Stomach (tissue), 9 donors: Measurements from ENCODE around the gene ABHD17C. TPM values are rescaled to one million over a fixed set of nuclear protein-coding genes. Genes with fewer than 3 reads are reported as not detected.

ENCODE experiments used
- DNase-seq, 2 donors: peaks; one replicate each; pipeline versions ENCODE4 v3.0.0 to v3.0.0-alpha.2; 2013 to 2019
- H3K27ac ChIP-seq, 5 donors: fragments of 200-600 bp in 4 of 5; sonication (generic) in 4 of 5; one replicate each; pipeline ENCODE4 v1.5.1; 2013 to 2019; ENCODE audit warnings: mild to moderate bottlenecking in 1 of 5, moderate library complexity in 1 of 5
- H3K27me3 ChIP-seq, 3 donors: fragments of 200-600 bp; sonication (generic); one replicate each; pipeline ENCODE4 v1.5.1; 2017 to 2019; ENCODE audit warnings: mixed run types in 1 of 3
- H3K36me3 ChIP-seq, 4 donors: fragments of 200-600 bp; sonication (generic); 1 replicate in 3 of 4; 2 replicates in 1 of 4; pipeline ENCODE4 v1.5.1; 2016 to 2019
- H3K4me1 ChIP-seq, 4 donors: fragments of 200-600 bp; sonication (generic); one replicate each; pipeline ENCODE4 v1.5.1; 2016 to 2019
- H3K4me3 ChIP-seq, 4 donors: fragments of 200-600 bp; sonication (generic) in 3 of 4; one replicate each; pipeline ENCODE4 v1.5.1; 2016 to 2019; ENCODE audit warnings: mild to moderate bottlenecking in 1 of 4
- H3K9me3 ChIP-seq, 4 donors: fragments of 200-600 bp; sonication (generic); one replicate each; pipeline ENCODE4 v1.5.1; 2016 to 2019
- CTCF ChIP-seq, 7 experiments: fragments of 450-650 bp in 4 of 7; fragments of 200-600 bp in 3 of 7; sonication (generic) in 3 of 7; IDR thresholded peaks; one replicate each; pipeline ENCODE4 v1.5.1; 2016 to 2019; ENCODE audit warnings: antibody characterized with exemption in 7 of 7, control low read depth in 2 of 7, mild to moderate bottlenecking in 1 of 7
- EP300 ChIP-seq: sonication (generic); formaldehyde crosslinking; IDR thresholded peaks from one replicate; pipeline ENCODE4 v1.6.1; 2017; ENCODE audit warnings: antibody characterized with exemption
- POLR2A ChIP-seq, 4 donors: fragments of 450-650 bp; IDR thresholded peaks; one replicate each; pipeline ENCODE4 v1.6.1; 2016; ENCODE audit warnings: antibody characterized with exemption in 4 of 4, control low read depth in 2 of 4, mild to moderate bottlenecking in 1 of 4, moderate library complexity in 1 of 4
- POLR2AphosphoS5 ChIP-seq, 3 donors: sonication (generic); formaldehyde crosslinking; IDR thresholded peaks; one replicate each; pipeline ENCODE4 v1.6.1; 2016; ENCODE audit warnings: antibody characterized with exemption in 3 of 3
- WGBS, 5 donors: extraction: QIAGEN DNeasy Blood & Tissue Kit in 3 of 5; methylation state at CpG; one replicate each; pipeline versions ENCODE4 v1.1.5 to v1.1.7; 2013 to 2018; 5-methylcytosine and 5-hydroxymethylcytosine counted together
- intact Hi-C: fragments of 100-400 bp; cut with DNase I; formaldehyde crosslinking; loops from one replicate; pipeline ENCODE4 v1.15.1; 2023; ENCODE audit warnings: low total_unique reads
- polyA plus RNA-seq, 3 donors: library from polyadenylated mRNA; stranded (reverse); fragments of 200-250 nt; gene quantifications; one replicate each; pipeline ENCODE4 v1.2.3, GENCODE V29; 2013
- total RNA-seq, 5 donors: library from RNA; depleted of rRNA; stranded (reverse); fragments of >200 nt; gene quantifications; one replicate each; pipeline versions ENCODE4 v1.1.0 to v1.2.3, GENCODE V29; 2014 to 2016
- donor health status: healthy with polysubstance abuse.
- donor health status: Bipolar disorder and iron deficiency.
- donor health status: healthy.

The ABHD17C gene
- total and polyA plus RNA-seq, 8 donors: 1.2 to 55.3 (median 21.1) TPM

GRCh38 chr15:80768158-80768557 lies 73.0 kb downstream of the ABHD17C start:
- TF ChIP-seq CTCF (IDR thresholded peaks at IDR 0.05): no peak
- no peak for TF ChIP-seq POLR2A (IDR thresholded peaks at IDR 0.05)
- TF ChIP-seq EP300: no peak
- no peak for TF ChIP-seq POLR2AphosphoS5 (IDR thresholded peaks at IDR 0.05)
- Histone ChIP-seq H3K27me3 (no peaks in the 10 kb centered on the region), H3K4me3 (no peak overlapping the region), H3K36me3 (no peaks in the 10 kb centered on the region), H3K9me3 (no peaks in the 10 kb centered on the region), H3K27ac (no peak overlapping the region), H3K4me1 (no peaks in the 10 kb centered on the region)
- 65 to 86% (median 79%) methylated on average over 1 of the region's 1 CpG for WGBS, 5 donors
- DNase-seq: no peak
- intact Hi-C loops: no loop called here

- Histone ChIP-seq H3K4me1 (no peaks in the 10 kb centered on the region), H3K36me3 (no peaks in the 10 kb centered on the region), H3K4me3 (no peak overlapping the region), H3K27ac (no peak overlapping the region), H3K27me3 (no peaks in the 10 kb centered on the region), H3K9me3 (no peaks in the 10 kb centered on the region)
- 81 to 88% (median 86%) methylated on average over 7 of the region's 7 CpGs for WGBS, 5 donors
- intact Hi-C loops: no loop called here
- TF ChIP-seq EP300 (no peak), CTCF (IDR thresholded peaks at IDR 0.05) (no peak), POLR2A (IDR thresholded peaks at IDR 0.05) (no peak), POLR2AphosphoS5 (IDR thresholded peaks at IDR 0.05) (no peak)
- DNase-seq: no peak
Measured at GRCh38 chr15:80769153-80769828, 74.2 kb downstream of the ABHD17C start.

GRCh38 chr15:80769829-80770705 lies 75.0 kb downstream of the ABHD17C start:
- DNase-seq: no peak
- Histone ChIP-seq H3K36me3 (no peaks in the 10 kb centered on the region), H3K4me3 (no peak overlapping the region), H3K27me3 (no peaks in the 10 kb centered on the region), H3K9me3 (no peaks in the 10 kb centered on the region), H3K4me1 (no peaks in the 10 kb centered on the region), H3K27ac (no peak overlapping the region)
- intact Hi-C loops: no loop called here
- TF ChIP-seq POLR2AphosphoS5 (IDR thresholded peaks at IDR 0.05) (no peak), POLR2A (IDR thresholded peaks at IDR 0.05) (no peak), EP300 (no peak), CTCF (IDR thresholded peaks at IDR 0.05) (no peak)
- 75 to 83% (median 79%) methylated on average over 7 of the region's 7 CpGs for WGBS, 5 donors

- no peak for DNase-seq
- peaks cover 0 to 16% (median 0%) of the 10 kb centered on the region in 3 donors for H3K27me3 ChIP-seq
- no peaks in the 10 kb centered on the region for H3K36me3 ChIP-seq
- H3K9me3 ChIP-seq: no peaks in the 10 kb centered on the region
- H3K4me3 ChIP-seq: no peak overlapping the region
- H3K4me1 ChIP-seq: peaks cover 0 to 12% (median 0%) of the 10 kb centered on the region in 4 donors
- TF ChIP-seq POLR2A (IDR thresholded peaks at IDR 0.05) (no peak), CTCF (IDR thresholded peaks at IDR 0.05) (no peak), EP300 (no peak), POLR2AphosphoS5 (IDR thresholded peaks at IDR 0.05) (no peak)
- intact Hi-C loops: no loop called here
- WGBS, 5 donors: 70 to 87% (median 83%) methylated on average over 8 of the region's 8 CpGs
- no peak overlapping the region for H3K27ac ChIP-seq
Measured at GRCh38 chr15:80773122-80773551, 78.0 kb downstream of the ABHD17C start.
